Measurements from ENCODE around the gene SLC5A9. TPM values are rescaled to one million over a fixed set of nuclear protein-coding genes. Genes with fewer than 3 reads are reported as not detected.
"Not testable (repeated sequence)": the region's sequence is repeated elsewhere in the genome, so short reads cannot be mapped to it uniquely, and the experiment has no call there.

Gene SLC5A9
- total RNA-seq, 2 donors from 2014 or later, result 0.28 to 0.67 TPM

- DNase-seq (ENCODE audit: low spot score); intact Hi-C loops (cut with DNase I): not testable (repeated sequence)
Observed at GRCh38 chr1:48284696-48285420, 62.3 kb downstream of the SLC5A9 start.

DNA sequence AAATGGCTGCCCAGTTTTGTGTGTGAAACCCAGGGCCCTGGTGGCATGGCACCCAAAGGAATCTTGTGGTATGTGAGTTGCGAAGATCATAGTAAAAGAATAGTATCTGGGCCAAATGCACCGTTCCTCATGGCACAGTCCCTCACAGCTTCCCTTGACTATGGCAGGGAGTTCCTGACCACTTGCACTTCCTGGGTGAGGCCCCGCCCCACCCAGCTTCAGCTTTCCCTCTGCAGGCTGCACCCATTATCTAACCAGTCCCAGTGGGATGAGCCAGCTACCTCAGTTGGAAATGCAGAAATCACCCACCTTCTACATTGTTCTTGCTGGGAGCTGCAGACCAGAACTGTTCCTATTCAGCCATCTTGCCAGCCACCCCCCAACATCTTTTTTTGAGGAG, 63.0 kb downstream of the SLC5A9 start:
- DNase-seq (ENCODE audit: low spot score), result no peak
- intact Hi-C loops (cut with DNase I), result no loop called here

- DNase-seq (ENCODE audit: low spot score), result no peak
- intact Hi-C loops (cut with DNase I), result no loop called here
Observed at GRCh38 chr1:48291421-48291820, 68.9 kb downstream of the SLC5A9 start.

DNA sequence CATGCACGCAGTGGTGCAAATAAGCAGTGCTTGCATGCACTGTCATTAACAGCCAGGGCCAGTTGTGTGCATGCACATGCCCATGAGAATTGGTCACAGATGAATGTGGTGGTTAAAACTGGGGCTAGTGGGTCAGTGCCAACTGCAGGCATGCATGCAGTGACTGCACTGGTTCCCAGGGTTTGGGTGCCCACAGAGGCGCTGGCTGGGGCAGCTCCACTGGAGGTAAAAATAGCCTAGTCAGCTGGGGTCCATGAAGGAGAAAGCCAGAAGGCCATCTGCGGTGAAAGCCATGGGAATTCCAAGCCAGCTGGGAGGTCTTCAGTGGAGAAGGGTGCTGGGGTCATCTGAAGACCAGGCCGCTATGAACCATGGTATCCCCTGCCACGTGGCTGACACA, 70.2 kb downstream of the SLC5A9 start:
- DNase-seq (ENCODE audit: low spot score), result no peak
- intact Hi-C loops (cut with DNase I), result no loop called here

DNA sequence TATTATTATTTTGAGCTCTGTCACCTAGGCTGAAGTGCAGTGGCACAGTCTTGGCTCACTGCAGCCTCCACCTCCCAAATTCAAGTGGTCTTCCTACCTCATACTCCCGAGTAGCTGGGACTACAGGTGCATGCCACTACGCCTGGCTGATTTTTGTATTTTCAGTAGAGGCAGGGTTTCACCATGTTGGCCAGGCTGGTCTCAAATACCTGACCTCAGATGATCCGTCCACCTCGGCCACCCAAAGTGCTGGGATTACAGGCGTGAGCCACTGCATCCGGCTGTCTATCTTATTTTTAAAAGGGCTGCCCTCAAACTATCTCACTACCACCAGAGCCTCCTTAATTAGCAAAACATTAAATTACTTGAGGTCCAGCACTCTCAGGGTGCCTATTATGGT, 71.6 kb downstream of the SLC5A9 start:
- intact Hi-C loops (cut with DNase I); DNase-seq (ENCODE audit: low spot score): not testable (repeated sequence)

DNA sequence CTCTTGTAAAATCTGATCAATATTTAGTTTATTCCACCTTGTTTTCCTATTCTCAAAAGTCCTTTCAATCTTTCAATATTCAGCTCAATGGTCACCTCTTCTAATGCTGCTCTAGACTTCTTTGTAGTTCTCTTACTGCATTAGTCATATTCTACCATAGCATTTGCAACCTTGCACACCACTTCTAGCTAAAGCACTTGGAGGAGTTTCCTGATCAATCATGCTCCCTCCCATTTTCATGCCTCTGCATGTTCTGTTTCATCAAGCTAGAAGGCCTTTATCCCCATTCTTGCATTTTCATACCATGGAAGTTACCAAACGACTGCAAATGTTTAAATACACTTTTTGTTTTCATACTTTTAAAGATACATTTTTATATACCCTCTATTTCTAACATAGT, 72.1 kb downstream of the SLC5A9 start:
- no peak for DNase-seq (ENCODE audit: low spot score)
- intact Hi-C loops (cut with DNase I), result loop anchor here in 1 of 2 donors (5.0 kb wide), 1 partner anchor 1052 kb away; no protein-coding TSS in a partner anchor

Other genes with a start within 250 kb of the SLC5A9 start
- gene TRABD2B, start 225.3 kb upstream of the SLC5A9 start, total RNA-seq, result 10 to 100 TPM; 10.5 to 16.4 TPM
- 10 to 100 TPM; 22.2 to 24.7 TPM for gene SPATA6, start 249.5 kb downstream of the SLC5A9 start, total RNA-seq

All from posterior vena cava (tissue), 2 donors.